HCT116 (cell line): ENCODE results near the gene CACNA1E. TPM values are rescaled to one million over a fixed set of nuclear protein-coding genes. Genes with fewer than 3 reads are reported as not detected.

Source experiments
- ATAC-seq: fragments of 200-7000 bp; cut with Tn5 transposase; 2 replicates; pipeline ENCODE4 v1.9.1; 2020; ENCODE audit warnings: mild to moderate bottlenecking, moderate library complexity
- BruUV-seq: library from RNA; stranded (reverse); fragments of 400-500 nt; replicated peaks from 2 replicates; lab custom pipeline; 2021; lab: Mats Ljungman, UMichigan
- CTCF ChIA-PET: fragments of 300-600 bp; sonication (Branson Sonifier 250); formaldehyde crosslinking; loops from one replicate; lab custom pipeline; 2021; ENCODE audit warnings: antibody characterized with exemption; lab: Charles Lee
- POLR2A ChIA-PET: fragments of 300-600, 350-600 bp; sonication (Branson Sonifier 250); formaldehyde crosslinking; loops from one replicate; lab custom pipeline; 2021; ENCODE audit warnings: antibody characterized with exemption; lab: Charles Lee
- RAD21 ChIA-PET, 2 experiments: fragments of 300-600 bp; sonication (Branson Sonifier 250); formaldehyde crosslinking; loops; one replicate each; lab custom pipeline; 2023; ENCODE audit warnings: low total read pairs in 2 of 2; ENCODE audit not compliant: uncharacterized antibody in 2 of 2, unreplicated experiment in 2 of 2, low non-redundant PET in 1 of 2; lab: Charles Lee
- DNase-seq: peaks from one replicate; pipeline ENCODE4 v3.0.0-alpha.2; 2010; ENCODE audit warnings: low read depth, low spot score
- H2AFZ ChIP-seq: fragments of 200-600 bp; shearing (Covaris generic), sonication (generic); 2 replicates; pipeline ENCODE4 v1.6.1; 2017; ENCODE audit warnings: low read depth, mixed run types, mixed read lengths, antibody characterized with exemption, low read length; ENCODE audit not compliant: poor library complexity, severe bottlenecking
- H3K27ac ChIP-seq: 2 replicates; pipeline ENCODE4 v1.5.1; 2012; ENCODE audit warnings: low read depth, low read length
- H3K27me3 ChIP-seq: fragments of 200-600 bp; sonication (generic); 2 replicates; pipeline ENCODE4 v1.6.1; 2016; ENCODE audit warnings: mixed run types, low read length, mixed read lengths; ENCODE audit not compliant: insufficient read depth
- H3K36me3 ChIP-seq, 2 experiments: fragments of 200-500 bp in 1 of 2; fragments of 200-600 bp in 1 of 2; sonication (Bioruptor generic) in 1 of 2; sonication (generic) in 1 of 2; 2 replicates each; pipeline versions ENCODE4 v1.5.1 to v1.6.1; 2014 to 2016; ENCODE audit warnings: low read length in 2 of 2, inconsistent platforms in 1 of 2, mixed read lengths in 1 of 2, mixed run types in 1 of 2; ENCODE audit not compliant: insufficient read depth in 2 of 2, control insufficient read depth in 1 of 2
- H3K4me1 ChIP-seq, 2 experiments: fragments of 200-600 bp in 1 of 2; sonication (generic) in 1 of 2; 2 replicates each; pipeline versions ENCODE4 v1.5.1 to v1.6.1; 2012 to 2017; ENCODE audit warnings: low read length in 2 of 2, inconsistent platforms in 1 of 2, mild to moderate bottlenecking in 1 of 2, mixed read lengths in 1 of 2, mixed run types in 1 of 2, moderate library complexity in 1 of 2; ENCODE audit not compliant: insufficient read depth in 2 of 2, control insufficient read depth in 1 of 2
- H3K4me2 ChIP-seq: fragments of 200-600 bp; sonication (generic); 2 replicates; pipeline ENCODE4 v1.6.1; 2017; ENCODE audit warnings: mixed run types, low read length, mixed read lengths
- H3K4me3 ChIP-seq, 2 experiments: fragments of 200-600 bp in 1 of 2; sonication (generic) in 1 of 2; replicated peaks in 1 of 2; 2 replicates each; pipeline ENCODE4 v1.5.1; 2011 to 2016; ENCODE audit warnings: low read length in 2 of 2, control low read depth in 1 of 2, low read depth in 1 of 2, mild to moderate bottlenecking in 1 of 2, mixed read lengths in 1 of 2, mixed run types in 1 of 2
- H3K79me2 ChIP-seq: fragments of 200-600 bp; sonication (generic); 2 replicates; pipeline ENCODE4 v1.6.1; 2017; ENCODE audit warnings: mild to moderate bottlenecking, mixed run types, low read length, moderate library complexity, mixed read lengths; ENCODE audit not compliant: insufficient read depth
- H3K9ac ChIP-seq: fragments of 200-600 bp; sonication (generic); 2 replicates; pipeline ENCODE4 v1.6.1; 2016; ENCODE audit warnings: low read length, mixed read lengths
- H3K9me2 ChIP-seq: fragments of 200-600 bp; sonication (generic), shearing (Covaris generic); 2 replicates; pipeline ENCODE4 v1.6.1; 2017; ENCODE audit warnings: mixed run types, mild to moderate bottlenecking, moderate library complexity; ENCODE audit not compliant: insufficient read depth
- H3K9me3 ChIP-seq, 2 experiments: fragments of 200-500 bp in 1 of 2; fragments of 200-600 bp in 1 of 2; sonication (Bioruptor generic) in 1 of 2; sonication (generic) in 1 of 2; 2 replicates each; pipeline ENCODE4 v1.6.1; 2014 to 2017; ENCODE audit warnings: low read length in 2 of 2, mixed read lengths in 2 of 2, inconsistent platforms in 1 of 2, low read depth in 1 of 2, mild to moderate bottlenecking in 1 of 2, mixed run types in 1 of 2, moderate library complexity in 1 of 2; ENCODE audit not compliant: control insufficient read depth in 1 of 2, insufficient read depth in 1 of 2
- H4K20me1 ChIP-seq: fragments of 200-600 bp; sonication (generic), shearing (Covaris generic); 2 replicates; pipeline ENCODE4 v1.6.1; 2017; ENCODE audit warnings: mixed run types, mild to moderate bottlenecking, moderate library complexity; ENCODE audit not compliant: insufficient read depth
- CBX3 ChIP-seq: IDR thresholded peaks from 2 replicates; pipeline ENCODE4 v1.6.1; 2012; ENCODE audit warnings: low read depth
- CEBPB ChIP-seq: IDR thresholded peaks from 2 replicates; pipeline ENCODE4 v1.6.1; 2012; ENCODE audit warnings: low read depth
- EGR1 ChIP-seq: IDR thresholded peaks from 2 replicates; pipeline ENCODE4 v1.6.1; 2012; ENCODE audit warnings: low read depth
- EZH2 ChIP-seq: fragments of 200-600 bp; sonication (generic); IDR thresholded peaks from 2 replicates; pipeline ENCODE4 v1.6.1; 2017; ENCODE audit warnings: antibody characterized with exemption, mixed run types
- FOSL1 ChIP-seq: IDR thresholded peaks from 2 replicates; pipeline ENCODE4 v1.6.1; 2012; ENCODE audit warnings: low read depth
- POLR2A ChIP-seq: IDR thresholded peaks from 2 replicates; pipeline ENCODE4 v1.7.0; 2011; ENCODE audit warnings: borderline replicate concordance; ENCODE audit not compliant: insufficient read depth, insufficient read length; ENCODE audit errors: extremely low read depth
- POLR2AphosphoS5 ChIP-seq: IDR thresholded peaks from 2 replicates; pipeline ENCODE4 v1.6.1; 2011; ENCODE audit warnings: mild to moderate bottlenecking, low read depth, low read length, moderate library complexity
- RAD21 ChIP-seq: IDR thresholded peaks from 2 replicates; pipeline ENCODE4 v1.6.1; 2012; ENCODE audit warnings: low read depth, mild to moderate bottlenecking
- SIN3A ChIP-seq: IDR thresholded peaks from 2 replicates; pipeline ENCODE4 v1.6.1; 2012; ENCODE audit warnings: low read depth
- SP1 ChIP-seq: IDR thresholded peaks from 2 replicates; pipeline ENCODE4 v1.6.1; 2012; ENCODE audit warnings: low read depth
- TCF7L2 ChIP-seq: IDR thresholded peaks from 2 replicates; pipeline ENCODE4 v1.7.0; 2011; ENCODE audit warnings: borderline replicate concordance, inconsistent platforms; ENCODE audit not compliant: insufficient read depth, insufficient read length; ENCODE audit errors: extremely low read depth
- YY1 ChIP-seq: IDR thresholded peaks from 2 replicates; pipeline ENCODE4 v1.6.1; 2011; ENCODE audit warnings: low read length, low read depth, moderate library complexity, mild to moderate bottlenecking; ENCODE audit not compliant: insufficient replicate concordance; ENCODE audit errors: extremely low read depth
- intact Hi-C: fragments of 100-400 bp; cut with micrococcal nuclease; formaldehyde crosslinking; loops from 2 replicates; pipeline ENCODE4 v1.10.0; 2022
- total RNA-seq: library from RNA; stranded (reverse); gene quantifications from one replicate; pipeline ENCODE4 v1.2.1, GENCODE V29; 2021; ENCODE audit not compliant: unreplicated experiment
- TF ChIP-seq, protein P1 (sequence below): IDR thresholded peaks from 2 replicates; pipeline ENCODE4 v1.6.1; 2012
- TF ChIP-seq, protein P2 (sequence below): IDR thresholded peaks from 2 replicates; pipeline ENCODE4 v1.6.1; 2011; ENCODE audit warnings: mild to moderate bottlenecking, low read length, moderate library complexity; ENCODE audit not compliant: insufficient replicate concordance; ENCODE audit errors: extremely low read depth
- TF ChIP-seq, protein P3 (sequence below): IDR thresholded peaks from 2 replicates; pipeline ENCODE4 v1.6.1; 2012
- TF ChIP-seq, protein P4 (sequence below), 3 experiments: fragments of 200-600 bp in 1 of 3; sonication (generic) in 1 of 3; IDR thresholded peaks in 2 of 3; conservative IDR thresholded peaks in 1 of 3; 2 replicates each; pipeline ENCODE4 v1.5.1; 2012 to 2017; ENCODE audit warnings: low read depth in 2 of 3, low read length in 2 of 3, antibody characterized with exemption in 1 of 3, borderline replicate concordance in 1 of 3, control low read depth in 1 of 3, mild to moderate bottlenecking in 1 of 3, mixed read lengths in 1 of 3, mixed run types in 1 of 3, moderate library complexity in 1 of 3; ENCODE audit not compliant: insufficient read depth in 1 of 3

Gene CACNA1E
- total RNA-seq, 1 experiment from 2014 or later = 0.02 TPM

DNA sequence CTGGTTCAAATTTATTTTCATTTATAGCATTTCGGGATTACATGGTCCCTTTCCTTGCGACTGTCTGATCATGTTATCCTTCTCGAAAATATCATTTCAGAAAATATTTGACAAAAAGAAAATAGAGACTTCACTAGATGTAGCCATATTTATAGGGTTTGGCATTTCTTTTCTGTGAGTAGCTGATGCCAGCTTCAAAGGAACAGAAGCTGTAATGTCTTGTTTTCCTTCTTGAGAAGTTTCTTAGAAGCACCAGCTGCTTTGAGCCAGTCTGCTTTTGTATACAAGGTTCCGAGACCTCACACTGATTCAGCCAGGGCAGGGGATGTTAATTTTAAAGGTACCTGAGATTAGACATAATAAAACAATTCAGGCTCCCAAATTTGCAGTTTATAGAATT lies 329.9 kb downstream of the CACNA1E start:
- intact Hi-C loops = no loop called here
- DNase-seq (no peak), ATAC-seq (no peak)
- H3K4me3 ChIP-seq = no peak overlapping the region
- H4K20me1 ChIP-seq = no peaks in the 10 kb centered on the region
- no peaks in the 10 kb centered on the region for H3K9me2 ChIP-seq
- H3K9me3 ChIP-seq = no peaks in the 10 kb centered on the region
- BruUV-seq = no TSS peak
- H3K9ac ChIP-seq = no peak overlapping the region
- RAD21 ChIA-PET = no interaction called here
- H3K27ac ChIP-seq = no peak overlapping the region
- H3K79me2 ChIP-seq = no peaks in the 10 kb centered on the region
- peaks cover 53% of the 10 kb centered on the region for H3K27me3 ChIP-seq
- no peak for TF ChIP-seq TCF7L2
- TF ChIP-seq, protein P1, sequence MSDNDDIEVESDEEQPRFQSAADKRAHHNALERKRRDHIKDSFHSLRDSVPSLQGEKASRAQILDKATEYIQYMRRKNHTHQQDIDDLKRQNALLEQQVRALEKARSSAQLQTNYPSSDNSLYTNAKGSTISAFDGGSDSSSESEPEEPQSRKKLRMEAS = no peak
- TF ChIP-seq POLR2A = no peak
- TF ChIP-seq, protein P2, sequence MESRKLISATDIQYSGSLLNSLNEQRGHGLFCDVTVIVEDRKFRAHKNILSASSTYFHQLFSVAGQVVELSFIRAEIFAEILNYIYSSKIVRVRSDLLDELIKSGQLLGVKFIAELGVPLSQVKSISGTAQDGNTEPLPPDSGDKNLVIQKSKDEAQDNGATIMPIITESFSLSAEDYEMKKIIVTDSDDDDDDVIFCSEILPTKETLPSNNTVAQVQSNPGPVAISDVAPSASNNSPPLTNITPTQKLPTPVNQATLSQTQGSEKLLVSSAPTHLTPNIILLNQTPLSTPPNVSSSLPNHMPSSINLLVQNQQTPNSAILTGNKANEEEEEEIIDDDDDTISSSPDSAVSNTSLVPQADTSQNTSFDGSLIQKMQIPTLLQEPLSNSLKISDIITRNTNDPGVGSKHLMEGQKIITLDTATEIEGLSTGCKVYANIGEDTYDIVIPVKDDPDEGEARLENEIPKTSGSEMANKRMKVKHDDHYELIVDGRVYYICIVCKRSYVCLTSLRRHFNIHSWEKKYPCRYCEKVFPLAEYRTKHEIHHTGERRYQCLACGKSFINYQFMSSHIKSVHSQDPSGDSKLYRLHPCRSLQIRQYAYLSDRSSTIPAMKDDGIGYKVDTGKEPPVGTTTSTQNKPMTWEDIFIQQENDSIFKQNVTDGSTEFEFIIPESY = no peak
- no peak for TF ChIP-seq RAD21
- TF ChIP-seq, protein P3, sequence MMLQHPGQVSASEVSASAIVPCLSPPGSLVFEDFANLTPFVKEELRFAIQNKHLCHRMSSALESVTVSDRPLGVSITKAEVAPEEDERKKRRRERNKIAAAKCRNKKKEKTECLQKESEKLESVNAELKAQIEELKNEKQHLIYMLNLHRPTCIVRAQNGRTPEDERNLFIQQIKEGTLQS = no peak
- TF ChIP-seq FOSL1 = no peak
- no peak for TF ChIP-seq YY1
- no peak for TF ChIP-seq EZH2
- TF ChIP-seq CBX3 = no peak
- TF ChIP-seq, protein P4, sequence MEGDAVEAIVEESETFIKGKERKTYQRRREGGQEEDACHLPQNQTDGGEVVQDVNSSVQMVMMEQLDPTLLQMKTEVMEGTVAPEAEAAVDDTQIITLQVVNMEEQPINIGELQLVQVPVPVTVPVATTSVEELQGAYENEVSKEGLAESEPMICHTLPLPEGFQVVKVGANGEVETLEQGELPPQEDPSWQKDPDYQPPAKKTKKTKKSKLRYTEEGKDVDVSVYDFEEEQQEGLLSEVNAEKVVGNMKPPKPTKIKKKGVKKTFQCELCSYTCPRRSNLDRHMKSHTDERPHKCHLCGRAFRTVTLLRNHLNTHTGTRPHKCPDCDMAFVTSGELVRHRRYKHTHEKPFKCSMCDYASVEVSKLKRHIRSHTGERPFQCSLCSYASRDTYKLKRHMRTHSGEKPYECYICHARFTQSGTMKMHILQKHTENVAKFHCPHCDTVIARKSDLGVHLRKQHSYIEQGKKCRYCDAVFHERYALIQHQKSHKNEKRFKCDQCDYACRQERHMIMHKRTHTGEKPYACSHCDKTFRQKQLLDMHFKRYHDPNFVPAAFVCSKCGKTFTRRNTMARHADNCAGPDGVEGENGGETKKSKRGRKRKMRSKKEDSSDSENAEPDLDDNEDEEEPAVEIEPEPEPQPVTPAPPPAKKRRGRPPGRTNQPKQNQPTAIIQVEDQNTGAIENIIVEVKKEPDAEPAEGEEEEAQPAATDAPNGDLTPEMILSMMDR (IDR thresholded peaks at IDR 0.05 in 2 of 3, conservative IDR thresholded peaks at IDR 0.05 in 1 of 3; ENCODE audit: borderline replicate concordance in 1 of 3, insufficient read depth in 1 of 3, low read depth in 2 of 3, low read length in 2 of 3) = no peak
- TF ChIP-seq POLR2AphosphoS5 = no peak
- TF ChIP-seq CEBPB = no peak
- no peak for TF ChIP-seq EGR1
- TF ChIP-seq SP1 = no peak
- TF ChIP-seq SIN3A = no peak
- TF ChIP-seq, all 23 proteins: peak for 0
- Histone ChIP-seq H3K36me3 (no peaks in the 10 kb centered on the region), H3K4me2 (no peak overlapping the region), H3K4me1 (no peaks in the 10 kb centered on the region), H2AFZ (no peak overlapping the region)
- ChIA-PET CTCF (no interaction called here), POLR2A (no interaction called here)
